HepG2 (cell line): ENCODE measurements around the gene KCNH6. TPM values are rescaled to one million over a fixed set of nuclear protein-coding genes. Genes with fewer than 3 reads are reported as not detected.

Experiments used
- ATF5 ChIP-seq: sonication (generic); formaldehyde crosslinking; IDR thresholded peaks from 2 replicates; pipeline ENCODE4 v1.4.0; 2020; ENCODE audit warnings: mild to moderate bottlenecking, low read depth, missing genetic modification reagents
- ELF3 ChIP-seq: IDR thresholded peaks from 2 replicates; pipeline ENCODE4 v1.6.1; 2016; ENCODE audit warnings: missing genetic modification reagents, missing compliant biosample characterization
- FOSL2 ChIP-seq: sonication (generic); formaldehyde crosslinking; IDR thresholded peaks from 2 replicates; pipeline ENCODE4 v1.4.0; 2020; ENCODE audit warnings: missing genetic modification reagents
- HINFP ChIP-seq: sonication (generic); formaldehyde crosslinking; IDR thresholded peaks from 2 replicates; pipeline ENCODE4 v1.4.0; 2020; ENCODE audit warnings: low read depth, mild to moderate bottlenecking, missing genetic modification reagents
- HOXA7 ChIP-seq: sonication (generic); formaldehyde crosslinking; IDR thresholded peaks from 2 replicates; pipeline ENCODE4 v1.8.1; 2022; ENCODE audit warnings: mild to moderate bottlenecking, missing genetic modification reagents, moderate library complexity
- RFXAP ChIP-seq: sonication (generic); formaldehyde crosslinking; IDR thresholded peaks from 2 replicates; pipeline ENCODE4 v1.4.0; 2020; ENCODE audit warnings: missing genetic modification reagents, borderline replicate concordance
- SATB2 ChIP-seq: sonication (generic); formaldehyde crosslinking; IDR thresholded peaks from 2 replicates; pipeline ENCODE4 v1.5.0; 2020; ENCODE audit warnings: missing genetic modification reagents
- SMAD1 ChIP-seq: sonication (generic); formaldehyde crosslinking; IDR thresholded peaks from 2 replicates; pipeline ENCODE4 v1.4.0; 2020; ENCODE audit warnings: missing genetic modification reagents, low read depth, mild to moderate bottlenecking, borderline replicate concordance
- SSRP1 ChIP-seq: IDR thresholded peaks from 2 replicates; pipeline ENCODE4 v1.6.1; 2016; ENCODE audit warnings: control low read depth
- TCF12 ChIP-seq, 2 experiments: fragments of 450-650 bp in 1 of 2; sonication (generic) in 1 of 2; formaldehyde crosslinking in 1 of 2; IDR thresholded peaks; 2 replicates each; pipeline versions ENCODE4 v1.6.1 to v1.8.0; 2017 to 2022; ENCODE audit warnings: antibody characterized with exemption in 1 of 2, mild to moderate bottlenecking in 1 of 2, missing genetic modification reagents in 1 of 2, moderate library complexity in 1 of 2
- THAP9 ChIP-seq: sonication (generic); formaldehyde crosslinking; IDR thresholded peaks from 2 replicates; pipeline ENCODE4; 2020; ENCODE audit warnings: missing genetic modification reagents, mild to moderate bottlenecking, borderline replicate concordance
- YEATS4 ChIP-seq: sonication (generic); formaldehyde crosslinking; IDR thresholded peaks from 2 replicates; pipeline ENCODE4 v1.4.0; 2020; ENCODE audit warnings: missing genetic modification reagents, borderline replicate concordance
- ZBTB3 ChIP-seq: sonication (generic); formaldehyde crosslinking; IDR thresholded peaks from 2 replicates; pipeline ENCODE4 v1.4.0; 2020; ENCODE audit warnings: low read depth, mild to moderate bottlenecking, moderate library complexity, missing genetic modification reagents, borderline replicate concordance
- ZBTB38 ChIP-seq: sonication (generic); formaldehyde crosslinking; IDR thresholded peaks from 2 replicates; pipeline ENCODE4 v1.5.1; 2020; ENCODE audit warnings: mild to moderate bottlenecking, missing genetic modification reagents
- ZFP82 ChIP-seq: sonication (generic); formaldehyde crosslinking; IDR thresholded peaks from 2 replicates; pipeline ENCODE4 v1.5.1; 2020; ENCODE audit warnings: mild to moderate bottlenecking, missing genetic modification reagents, borderline replicate concordance
- ZHX1 ChIP-seq: sonication (generic); formaldehyde crosslinking; IDR thresholded peaks from 2 replicates; pipeline ENCODE4 v1.8.1; 2022; ENCODE audit warnings: low read depth, mild to moderate bottlenecking, missing genetic modification reagents
- ZNF432 ChIP-seq: sonication (generic); formaldehyde crosslinking; IDR thresholded peaks from 2 replicates; pipeline ENCODE4 v1.5.0; 2020; ENCODE audit warnings: missing genetic modification reagents, mild to moderate bottlenecking, borderline replicate concordance
- ZNF451 ChIP-seq: sonication (generic); formaldehyde crosslinking; IDR thresholded peaks from 2 replicates; pipeline ENCODE4 v1.5.0; 2020; ENCODE audit warnings: mild to moderate bottlenecking, missing genetic modification reagents
- ZNF703 ChIP-seq: sonication (generic); formaldehyde crosslinking; IDR thresholded peaks from 2 replicates; pipeline ENCODE4 v1.5.1; 2020; ENCODE audit warnings: missing genetic modification reagents, mild to moderate bottlenecking, moderate library complexity, borderline replicate concordance
- polyA plus RNA-seq, 8 experiments: library from polyadenylated mRNA; depleted of rRNA in 3 of 8; stranded (reverse) in 7 of 8; unstranded in 1 of 8; fragments of >200 nt; fragmentation: Illumina TruSeq in 4 of 8; extraction: Trizol in 4 of 8; gene quantifications; 2 replicates each; pipeline versions ENCODE4 v1.2.1 to v1.2.3, GENCODE V29; 2011 to 2016; ENCODE audit warnings: low read depth in 4 of 8, missing spikeins in 1 of 8, mixed read lengths in 1 of 8; ENCODE audit not compliant: insufficient read depth in 1 of 8
- total RNA-seq, 5 experiments: library from RNA; depleted of rRNA; stranded (reverse); fragments of >200 nt; fragmentation: Illumina TruSeq; extraction: Trizol; gene quantifications; 2 replicates each; pipeline ENCODE4 v1.2.3, GENCODE V29; 2016; ENCODE audit warnings: low read depth in 1 of 5

The KCNH6 gene
- total and polyA plus RNA-seq, 2 of the 13 experiments (the other 11 are each of a cell fraction or from before 2014, with no cell fraction given) = 0.05 to 0.18 TPM

- TF ChIP-seq TCF12 (IDR thresholded peaks at IDR 0.05) = no peak
- TF ChIP-seq TCF12 (CRISPR knock-in tag; IDR thresholded peaks at IDR 0.05) = peak; percentile 94
- peak; percentile 58 for TF ChIP-seq ELF3
- peak; percentile 95 for TF ChIP-seq SSRP1 (CRISPR knock-in tag)
- peak; percentile 61 for TF ChIP-seq ZBTB38 (CRISPR knock-in tag)
- peak; percentile 95 for TF ChIP-seq ZBTB3 (CRISPR knock-in tag)
- no peak for TF ChIP-seq HOXA7 (CRISPR knock-in tag)
- peak; percentile 32; the same call in 1 of the 2 replicates for TF ChIP-seq SMAD1 (CRISPR knock-in tag)
- 0 out of 2 replicates have a peak, but pooled peaks have one; percentile 47 for TF ChIP-seq YEATS4 (CRISPR knock-in tag)
- TF ChIP-seq ZNF703 (CRISPR knock-in tag) = no peak
- TF ChIP-seq RFXAP (CRISPR knock-in tag) = 0 out of 2 replicates have a peak, but pooled peaks have one; percentile 59
- TF ChIP-seq ZFP82 = no peak; the same call in 1 of the 2 replicates
- TF ChIP-seq ZNF432 (CRISPR knock-in tag) = no peak
- TF ChIP-seq FOSL2 = peak; percentile 66
- no peak for TF ChIP-seq SATB2 (CRISPR knock-in tag)
- TF ChIP-seq THAP9 (CRISPR knock-in tag) = no peak
- peak; percentile 6; the same call in 1 of the 2 replicates for TF ChIP-seq ZHX1
- no peak for TF ChIP-seq ZNF451 (CRISPR knock-in tag)
- TF ChIP-seq HINFP (CRISPR knock-in tag) = peak; percentile 32; the same call in 1 of the 2 replicates
- peak; percentile 89 for TF ChIP-seq ATF5 (CRISPR knock-in tag)
Observed at GRCh38 chr17:63578027-63578768, 55.0 kb downstream of the KCNH6 start (continued).
